Measurements from ENCODE around the gene AASS.

AASS gene

GRCh38 chr7:122072272-122072671 lies 71.8 kb downstream of the AASS start:
- DNase-seq = no peak
- Histone ChIP-seq H4K8ac (ENCODE audit: low read length) (no peak overlapping the region), H3K4me2 (ENCODE audit: low read length, poor library complexity, severe bottlenecking) (no peak overlapping the region), H3K27me3 (ENCODE audit: control insufficient read depth in 1 of 2, insufficient read depth in 1 of 2, low read length in 2 of 2) (no peaks in the 10 kb centered on the region), H3K23ac (ENCODE audit: low read length in 2 of 2) (no peak overlapping the region), H2AFZ (ENCODE audit: low read depth, low read length) (no peak overlapping the region), H3K79me1 (replicated peaks; ENCODE audit: low read length, poor library complexity, severe bottlenecking) (no peaks in the 10 kb centered on the region), H2BK12ac (ENCODE audit: low read length in 2 of 2) (no peak overlapping the region), H2BK120ac (ENCODE audit: low read depth, low read length) (no peak overlapping the region), H3K14ac (ENCODE audit: low read length in 2 of 2) (no peak overlapping the region), H3K9ac (ENCODE audit: low read length) (no peak overlapping the region), H3K4me3 (ENCODE audit: insufficient read depth in 1 of 2, low read depth in 1 of 2, low read length in 2 of 2) (no peak overlapping the region), H2BK15ac (ENCODE audit: low read depth, poor library complexity, severe bottlenecking) (no peak overlapping the region), H3K36me3 (ENCODE audit: control insufficient read depth in 1 of 2, insufficient read depth in 2 of 2, low read depth in 1 of 2, low read length in 2 of 2) (peaks cover 3 to 19% of the 10 kb centered on the region in 2 experiments), H3K4me1 (ENCODE audit: control insufficient read depth, insufficient read depth, low read depth, low read length) (no peaks in the 10 kb centered on the region), H3K27ac (ENCODE audit: low read length, poor library complexity, severe bottlenecking) (no peak overlapping the region), H3K9me3 (ENCODE audit: control insufficient read depth, low read length) (no peaks in the 10 kb centered on the region), H2BK5ac (ENCODE audit: low read depth, low read length, poor library complexity, severe bottlenecking) (no peak overlapping the region), H3K18ac (ENCODE audit: low read depth in 1 of 2, low read length in 2 of 2) (no peak overlapping the region), H3K4ac (ENCODE audit: low read depth in 1 of 2, low read length in 2 of 2) (no peak overlapping the region), H2AK5ac (ENCODE audit: low read length, severe bottlenecking) (no peak overlapping the region), H4K91ac (ENCODE audit: low read length) (no peak overlapping the region)
- 88% methylated on average over 2 of the region's 2 CpGs for WGBS

- Histone ChIP-seq H3K4me3 (ENCODE audit: insufficient read depth in 1 of 2, low read depth in 1 of 2, low read length in 2 of 2) (no peak overlapping the region), H3K27me3 (ENCODE audit: control insufficient read depth in 1 of 2, insufficient read depth in 1 of 2, low read length in 2 of 2) (no peaks in the 10 kb centered on the region), H2BK5ac (ENCODE audit: low read depth, low read length, poor library complexity, severe bottlenecking) (no peak overlapping the region), H3K18ac (ENCODE audit: low read depth in 1 of 2, low read length in 2 of 2) (no peak overlapping the region), H2BK15ac (ENCODE audit: low read depth, poor library complexity, severe bottlenecking) (no peak overlapping the region), H2BK12ac (ENCODE audit: low read length in 2 of 2) (no peak overlapping the region), H3K23ac (ENCODE audit: low read length in 2 of 2) (no peak overlapping the region), H3K14ac (ENCODE audit: low read length in 2 of 2) (no peak overlapping the region), H3K36me3 (ENCODE audit: control insufficient read depth in 1 of 2, insufficient read depth in 2 of 2, low read depth in 1 of 2, low read length in 2 of 2) (peaks cover 3 to 9% of the 10 kb centered on the region in 2 experiments), H3K9ac (ENCODE audit: low read length) (no peak overlapping the region), H2AK5ac (ENCODE audit: low read length, severe bottlenecking) (no peak overlapping the region), H2BK120ac (ENCODE audit: low read depth, low read length) (no peak overlapping the region), H3K4me1 (ENCODE audit: control insufficient read depth, insufficient read depth, low read depth, low read length) (no peaks in the 10 kb centered on the region), H3K4me2 (ENCODE audit: low read length, poor library complexity, severe bottlenecking) (no peak overlapping the region), H3K27ac (ENCODE audit: low read length, poor library complexity, severe bottlenecking) (no peak overlapping the region), H3K79me1 (replicated peaks; ENCODE audit: low read length, poor library complexity, severe bottlenecking) (no peaks in the 10 kb centered on the region), H4K91ac (ENCODE audit: low read length) (no peak overlapping the region), H3K4ac (ENCODE audit: low read depth in 1 of 2, low read length in 2 of 2) (no peak overlapping the region), H4K8ac (ENCODE audit: low read length) (no peak overlapping the region), H3K9me3 (ENCODE audit: control insufficient read depth, low read length) (no peaks in the 10 kb centered on the region), H2AFZ (ENCODE audit: low read depth, low read length) (no peak overlapping the region)
- DNase-seq = no peak
- 100% methylated on average over 1 of the region's 3 CpGs for WGBS
Measured at GRCh38 chr7:122070834-122071233, 73.2 kb downstream of the AASS start.

- 100% methylated on average over 1 of the region's 1 CpG for WGBS
- no peaks in the 10 kb centered on the region for H3K9me3 ChIP-seq (ENCODE audit: control insufficient read depth, low read length)
- no peak overlapping the region for H3K14ac ChIP-seq (ENCODE audit: low read length in 2 of 2)
- H3K4me2 ChIP-seq (ENCODE audit: low read length, poor library complexity, severe bottlenecking) = no peak overlapping the region
- H3K9ac ChIP-seq (ENCODE audit: low read length) = no peak overlapping the region
- H3K36me3 ChIP-seq (ENCODE audit: control insufficient read depth in 1 of 2, insufficient read depth in 2 of 2, low read depth in 1 of 2, low read length in 2 of 2) = peaks cover 3 to 5% of the 10 kb centered on the region in 2 experiments
- no peak overlapping the region for H2BK120ac ChIP-seq (ENCODE audit: low read depth, low read length)
- no peak overlapping the region for H3K27ac ChIP-seq (ENCODE audit: low read length, poor library complexity, severe bottlenecking)
- no peak overlapping the region for H4K91ac ChIP-seq (ENCODE audit: low read length)
- no peak overlapping the region for H2AK5ac ChIP-seq (ENCODE audit: low read length, severe bottlenecking)
- no peak overlapping the region for H2BK15ac ChIP-seq (ENCODE audit: low read depth, poor library complexity, severe bottlenecking)
- H2BK12ac ChIP-seq (ENCODE audit: low read length in 2 of 2) = no peak overlapping the region
- H4K8ac ChIP-seq (ENCODE audit: low read length) = no peak overlapping the region
- no peak overlapping the region for H3K4ac ChIP-seq (ENCODE audit: low read depth in 1 of 2, low read length in 2 of 2)
- no peaks in the 10 kb centered on the region for H3K79me1 ChIP-seq (replicated peaks; ENCODE audit: low read length, poor library complexity, severe bottlenecking)
- no peak for DNase-seq
- no peaks in the 10 kb centered on the region for H3K27me3 ChIP-seq (ENCODE audit: control insufficient read depth in 1 of 2, insufficient read depth in 1 of 2, low read length in 2 of 2)
- H3K4me1 ChIP-seq (ENCODE audit: control insufficient read depth, insufficient read depth, low read depth, low read length) = no peaks in the 10 kb centered on the region
- no peak overlapping the region for H3K18ac ChIP-seq (ENCODE audit: low read depth in 1 of 2, low read length in 2 of 2)
- H2AFZ ChIP-seq (ENCODE audit: low read depth, low read length) = no peak overlapping the region
- no peak overlapping the region for H3K23ac ChIP-seq (ENCODE audit: low read length in 2 of 2)
- no peak overlapping the region for H2BK5ac ChIP-seq (ENCODE audit: low read depth, low read length, poor library complexity, severe bottlenecking)
- H3K4me3 ChIP-seq (ENCODE audit: insufficient read depth in 1 of 2, low read depth in 1 of 2, low read length in 2 of 2) = no peak overlapping the region
Measured at GRCh38 chr7:122070062-122070461, 74.0 kb downstream of the AASS start.

GRCh38 chr7:122068999-122069398 lies 75.0 kb downstream of the AASS start:
- Histone ChIP-seq H4K8ac (ENCODE audit: low read length) (no peak overlapping the region), H3K79me1 (replicated peaks; ENCODE audit: low read length, poor library complexity, severe bottlenecking) (no peaks in the 10 kb centered on the region), H2BK5ac (ENCODE audit: low read depth, low read length, poor library complexity, severe bottlenecking) (no peak overlapping the region), H3K9ac (ENCODE audit: low read length) (no peak overlapping the region), H2AK5ac (ENCODE audit: low read length, severe bottlenecking) (no peak overlapping the region), H3K4me3 (ENCODE audit: insufficient read depth in 1 of 2, low read depth in 1 of 2, low read length in 2 of 2) (no peak overlapping the region), H3K9me3 (ENCODE audit: control insufficient read depth, low read length) (no peaks in the 10 kb centered on the region), H3K18ac (ENCODE audit: low read depth in 1 of 2, low read length in 2 of 2) (no peak overlapping the region), H4K91ac (ENCODE audit: low read length) (no peak overlapping the region), H3K27ac (ENCODE audit: low read length, poor library complexity, severe bottlenecking) (no peak overlapping the region), H3K23ac (ENCODE audit: low read length in 2 of 2) (no peak overlapping the region), H3K14ac (ENCODE audit: low read length in 2 of 2) (no peak overlapping the region), H2AFZ (ENCODE audit: low read depth, low read length) (no peak overlapping the region), H3K36me3 (ENCODE audit: control insufficient read depth in 1 of 2, insufficient read depth in 2 of 2, low read depth in 1 of 2, low read length in 2 of 2) (no peaks in the 10 kb centered on the region), H3K4ac (ENCODE audit: low read depth in 1 of 2, low read length in 2 of 2) (no peak overlapping the region), H2BK15ac (ENCODE audit: low read depth, poor library complexity, severe bottlenecking) (no peak overlapping the region), H2BK120ac (ENCODE audit: low read depth, low read length) (no peak overlapping the region), H2BK12ac (ENCODE audit: low read length in 2 of 2) (no peak overlapping the region), H3K4me1 (ENCODE audit: control insufficient read depth, insufficient read depth, low read depth, low read length) (no peaks in the 10 kb centered on the region), H3K4me2 (ENCODE audit: low read length, poor library complexity, severe bottlenecking) (no peak overlapping the region), H3K27me3 (ENCODE audit: control insufficient read depth in 1 of 2, insufficient read depth in 1 of 2, low read length in 2 of 2) (no peaks in the 10 kb centered on the region)
- DNase-seq = no peak
- 84% methylated on average over 2 of the region's 3 CpGs for WGBS
